Peyer's patch (tissue), 4 donors: ENCODE data around the gene PACRG.

Experiments used
- POLR2A ChIP-seq, 2 donors: fragments of 450-650 bp; IDR thresholded peaks; one replicate each; pipeline ENCODE4 v1.5.1; 2017; ENCODE audit warnings: antibody characterized with exemption in 2 of 2, mild to moderate bottlenecking in 2 of 2, moderate library complexity in 2 of 2
- TF ChIP-seq, protein P1 (sequence below), 6 experiments: fragments of 450-650 bp in 4 of 6; fragments of 200-600 bp in 2 of 6; sonication (generic) in 1 of 6; IDR thresholded peaks; one replicate each; pipeline ENCODE4 v1.5.1; 2017 to 2019; ENCODE audit warnings: antibody characterized with exemption in 6 of 6, mild to moderate bottlenecking in 3 of 6, moderate library complexity in 1 of 6

DNA sequence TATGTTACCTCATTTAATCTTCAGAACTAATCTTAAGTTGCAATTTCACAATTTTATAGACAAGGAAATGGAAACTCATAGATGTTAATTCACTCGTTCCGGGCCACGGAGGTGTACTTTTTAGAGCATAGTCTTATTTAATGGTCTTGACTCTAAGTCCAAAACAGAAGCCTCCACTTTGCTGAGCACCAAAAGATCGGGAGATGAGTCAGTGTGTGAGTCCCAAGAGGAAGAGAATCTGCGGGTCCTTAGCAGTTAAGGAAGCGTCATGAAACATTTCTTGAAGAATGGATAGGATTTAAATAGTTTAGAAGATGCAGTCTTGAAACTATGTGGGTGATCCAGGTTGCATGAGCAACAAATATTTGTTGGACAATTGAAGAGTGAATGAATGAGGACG, 454.9 kb downstream of the PACRG start:
- TF ChIP-seq, protein P1, sequence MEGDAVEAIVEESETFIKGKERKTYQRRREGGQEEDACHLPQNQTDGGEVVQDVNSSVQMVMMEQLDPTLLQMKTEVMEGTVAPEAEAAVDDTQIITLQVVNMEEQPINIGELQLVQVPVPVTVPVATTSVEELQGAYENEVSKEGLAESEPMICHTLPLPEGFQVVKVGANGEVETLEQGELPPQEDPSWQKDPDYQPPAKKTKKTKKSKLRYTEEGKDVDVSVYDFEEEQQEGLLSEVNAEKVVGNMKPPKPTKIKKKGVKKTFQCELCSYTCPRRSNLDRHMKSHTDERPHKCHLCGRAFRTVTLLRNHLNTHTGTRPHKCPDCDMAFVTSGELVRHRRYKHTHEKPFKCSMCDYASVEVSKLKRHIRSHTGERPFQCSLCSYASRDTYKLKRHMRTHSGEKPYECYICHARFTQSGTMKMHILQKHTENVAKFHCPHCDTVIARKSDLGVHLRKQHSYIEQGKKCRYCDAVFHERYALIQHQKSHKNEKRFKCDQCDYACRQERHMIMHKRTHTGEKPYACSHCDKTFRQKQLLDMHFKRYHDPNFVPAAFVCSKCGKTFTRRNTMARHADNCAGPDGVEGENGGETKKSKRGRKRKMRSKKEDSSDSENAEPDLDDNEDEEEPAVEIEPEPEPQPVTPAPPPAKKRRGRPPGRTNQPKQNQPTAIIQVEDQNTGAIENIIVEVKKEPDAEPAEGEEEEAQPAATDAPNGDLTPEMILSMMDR (IDR thresholded peaks at IDR 0.05) = no peak
- no peak for TF ChIP-seq POLR2A (IDR thresholded peaks at IDR 0.05)
